ENCODE data around the gene ADPRH.

DNA sequence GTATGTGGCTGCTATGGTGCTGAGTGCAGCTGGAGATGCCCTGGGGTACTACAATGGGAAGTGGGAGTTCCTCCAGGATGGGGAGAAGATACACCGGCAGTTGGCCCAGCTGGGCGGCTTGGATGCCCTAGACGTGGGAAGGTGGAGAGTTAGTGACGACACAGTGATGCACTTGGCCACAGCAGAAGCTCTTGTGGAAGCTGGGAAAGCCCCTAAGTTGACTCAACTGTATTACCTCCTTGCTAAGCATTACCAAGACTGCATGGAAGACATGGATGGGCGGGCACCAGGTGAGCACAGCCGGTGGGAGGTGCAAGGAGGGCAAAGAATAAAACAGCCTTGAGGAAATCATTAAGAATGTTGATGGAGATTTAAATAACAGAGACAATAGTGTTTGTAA, 2.9 kb downstream of the ADPRH start:
- TF ChIP-seq, protein P1, sequence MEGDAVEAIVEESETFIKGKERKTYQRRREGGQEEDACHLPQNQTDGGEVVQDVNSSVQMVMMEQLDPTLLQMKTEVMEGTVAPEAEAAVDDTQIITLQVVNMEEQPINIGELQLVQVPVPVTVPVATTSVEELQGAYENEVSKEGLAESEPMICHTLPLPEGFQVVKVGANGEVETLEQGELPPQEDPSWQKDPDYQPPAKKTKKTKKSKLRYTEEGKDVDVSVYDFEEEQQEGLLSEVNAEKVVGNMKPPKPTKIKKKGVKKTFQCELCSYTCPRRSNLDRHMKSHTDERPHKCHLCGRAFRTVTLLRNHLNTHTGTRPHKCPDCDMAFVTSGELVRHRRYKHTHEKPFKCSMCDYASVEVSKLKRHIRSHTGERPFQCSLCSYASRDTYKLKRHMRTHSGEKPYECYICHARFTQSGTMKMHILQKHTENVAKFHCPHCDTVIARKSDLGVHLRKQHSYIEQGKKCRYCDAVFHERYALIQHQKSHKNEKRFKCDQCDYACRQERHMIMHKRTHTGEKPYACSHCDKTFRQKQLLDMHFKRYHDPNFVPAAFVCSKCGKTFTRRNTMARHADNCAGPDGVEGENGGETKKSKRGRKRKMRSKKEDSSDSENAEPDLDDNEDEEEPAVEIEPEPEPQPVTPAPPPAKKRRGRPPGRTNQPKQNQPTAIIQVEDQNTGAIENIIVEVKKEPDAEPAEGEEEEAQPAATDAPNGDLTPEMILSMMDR (IDR thresholded peaks at IDR 0.05), result no peak
- TF ChIP-seq POLR2AphosphoS5 (IDR thresholded peaks at IDR 0.05) (no peak), POLR2A (IDR thresholded peaks at IDR 0.05; ENCODE audit: low read depth) (no peak), EP300 (IDR thresholded peaks at IDR 0.05) (no peak)

All from esophagus muscularis mucosa (tissue), 4 donors.